ENCODE results near the gene TRIM40.

TRIM40 gene

GRCh38 chr6:30116724-30117123 is 19.2 kb upstream of the TRIM40 start:
- TF ChIP-seq SIN3A (IDR thresholded peaks at IDR 0.05; ENCODE audit: borderline replicate concordance, insufficient read depth, low read length) (no peak), FOXP2 (optimal IDR thresholded peaks at IDR 0.05; ENCODE audit: borderline replicate concordance, extremely low read depth, extremely low read length, insufficient read depth) (no peak), TAF1 (IDR thresholded peaks at IDR 0.05; ENCODE audit: borderline replicate concordance, insufficient read depth, low read length) (no peak), REST (IDR thresholded peaks at IDR 0.05; ENCODE audit: insufficient read depth in 1 of 2, low read depth in 2 of 2, low read length in 2 of 2) (no peak), POLR2AphosphoS5 (IDR thresholded peaks at IDR 0.05; ENCODE audit: low read depth, low read length) (no peak)

- no peak for TF ChIP-seq TAF1 (IDR thresholded peaks at IDR 0.05; ENCODE audit: borderline replicate concordance, insufficient read depth, low read length)
- TF ChIP-seq POLR2AphosphoS5 (IDR thresholded peaks at IDR 0.05; ENCODE audit: low read depth, low read length) = no peak
- TF ChIP-seq FOXP2 (optimal IDR thresholded peaks at IDR 0.05; ENCODE audit: borderline replicate concordance, extremely low read depth, extremely low read length, insufficient read depth) = no peak
- TF ChIP-seq REST (IDR thresholded peaks at IDR 0.05; ENCODE audit: insufficient read depth in 1 of 2, low read depth in 2 of 2, low read length in 2 of 2) = no peak
- no peak for TF ChIP-seq SIN3A (IDR thresholded peaks at IDR 0.05; ENCODE audit: borderline replicate concordance, insufficient read depth, low read length)
These were observed 14.2 kb upstream of the TRIM40 start for GRCh38 chr6:30121446-30122366.

GRCh38 chr6:30122515-30122914 is 13.4 kb upstream of the TRIM40 start:
- TF ChIP-seq POLR2AphosphoS5 (IDR thresholded peaks at IDR 0.05; ENCODE audit: low read depth, low read length) = no peak
- no peak for TF ChIP-seq REST (IDR thresholded peaks at IDR 0.05; ENCODE audit: insufficient read depth in 1 of 2, low read depth in 2 of 2, low read length in 2 of 2)
- no peak for TF ChIP-seq SIN3A (IDR thresholded peaks at IDR 0.05; ENCODE audit: borderline replicate concordance, insufficient read depth, low read length)
- no peak for TF ChIP-seq TAF1 (IDR thresholded peaks at IDR 0.05; ENCODE audit: borderline replicate concordance, insufficient read depth, low read length)
- no peak for TF ChIP-seq FOXP2 (optimal IDR thresholded peaks at IDR 0.05; ENCODE audit: borderline replicate concordance, extremely low read depth, extremely low read length, insufficient read depth)

- no peak for TF ChIP-seq SIN3A (IDR thresholded peaks at IDR 0.05; ENCODE audit: borderline replicate concordance, insufficient read depth, low read length)
- no peak for TF ChIP-seq TAF1 (IDR thresholded peaks at IDR 0.05; ENCODE audit: borderline replicate concordance, insufficient read depth, low read length)
- TF ChIP-seq POLR2AphosphoS5 (IDR thresholded peaks at IDR 0.05; ENCODE audit: low read depth, low read length) = no peak
- no peak for TF ChIP-seq REST (IDR thresholded peaks at IDR 0.05; ENCODE audit: insufficient read depth in 1 of 2, low read depth in 2 of 2, low read length in 2 of 2)
- no peak for TF ChIP-seq FOXP2 (optimal IDR thresholded peaks at IDR 0.05; ENCODE audit: borderline replicate concordance, extremely low read depth, extremely low read length, insufficient read depth)
These were observed 8.5 kb upstream of the TRIM40 start for GRCh38 chr6:30127238-30128093.

Measured in PFSK-1 (cell line).